Caco-2 (cell line): ENCODE data around the gene LRRC56. TPM values are rescaled to one million over a fixed set of nuclear protein-coding genes. Genes with fewer than 3 reads are reported as not detected.
A peak's percentile ranks its signal among the peaks of the same experiment; 100 is the strongest.

ENCODE experiments used
- BruUV-seq: library from RNA; stranded (reverse); fragments of 400-500 nt; replicated peaks from 2 replicates; lab custom pipeline; 2021; lab: Mats Ljungman, UMichigan
- CTCF ChIA-PET: fragments of 300-600 bp; sonication (Branson Sonifier 250); formaldehyde crosslinking; loops from one replicate; lab custom pipeline; 2022; ENCODE audit warnings: antibody characterized with exemption; lab: Charles Lee
- POLR2A ChIA-PET: fragments of 300-600 bp; sonication (Branson Sonifier 250); formaldehyde crosslinking; loops from one replicate; lab custom pipeline; 2022; ENCODE audit warnings: antibody characterized with exemption; lab: Charles Lee
- DNase-seq, 2 experiments: peaks; one replicate each; pipeline versions ENCODE4 v3.0.0 to v3.0.0-alpha.2; 2020 to 2022
- H3K27me3 ChIP-seq: replicated peaks from 2 replicates; pipeline ENCODE4 v1.6.0; 2011; ENCODE audit warnings: low read length; ENCODE audit not compliant: control insufficient read depth, insufficient read depth
- H3K36me3 ChIP-seq: 2 replicates; pipeline ENCODE4 v1.5.1; 2011; ENCODE audit warnings: low read length; ENCODE audit not compliant: control insufficient read depth, insufficient read depth
- H3K4me1 ChIP-seq: fragments of 250-450 bp; sonication (Bioruptor Pico); 2 replicates; pipeline ENCODE4 v1.5.1; 2020; ENCODE audit warnings: mild to moderate bottlenecking
- H3K4me3 ChIP-seq: 2 replicates; pipeline ENCODE4 v1.5.1; 2011; ENCODE audit warnings: low read depth, mild to moderate bottlenecking, control low read depth, low read length
- H3K9me3 ChIP-seq: fragments of 250-450 bp; sonication (Bioruptor Pico); 2 replicates; pipeline ENCODE4 v1.5.1; 2020; ENCODE audit warnings: mild to moderate bottlenecking, moderate library complexity
- H3K27ac Mint-ChIP-seq: one replicate; pipeline ENCODE4 v1.8.0; 2022; ENCODE audit warnings: mixed read lengths; ENCODE audit not compliant: unreplicated experiment
- H3K27me3 Mint-ChIP-seq: one replicate; pipeline ENCODE4 v1.8.0; 2022; ENCODE audit warnings: mixed read lengths; ENCODE audit not compliant: insufficient read depth, unreplicated experiment
- H3K36me3 Mint-ChIP-seq: one replicate; pipeline ENCODE4 v1.8.0; 2022; ENCODE audit warnings: mild to moderate bottlenecking, mixed read lengths; ENCODE audit not compliant: insufficient read depth, unreplicated experiment
- H3K4me1 Mint-ChIP-seq: one replicate; pipeline ENCODE4 v1.8.0; 2022; ENCODE audit warnings: low read depth, mixed read lengths; ENCODE audit not compliant: unreplicated experiment
- H3K4me3 Mint-ChIP-seq: one replicate; pipeline ENCODE4 v1.8.0; 2022; ENCODE audit warnings: mild to moderate bottlenecking, moderate library complexity, mixed read lengths; ENCODE audit not compliant: unreplicated experiment
- H3K9me3 Mint-ChIP-seq: one replicate; pipeline ENCODE4 v1.8.0; 2022; ENCODE audit warnings: mixed read lengths; ENCODE audit not compliant: unreplicated experiment
- intact Hi-C: fragments of 100-400 bp; cut with micrococcal nuclease; formaldehyde crosslinking; loops from one replicate; pipeline ENCODE4 v1.10.0; 2022; ENCODE audit not compliant: unreplicated experiment
- total RNA-seq: library from RNA; stranded (reverse); gene quantifications from 2 replicates; pipeline ENCODE4 v1.2.3, GENCODE V29; 2022
- TF ChIP-seq, protein P1 (sequence below), 2 experiments: fragments of 200-600 bp in 1 of 2; IDR thresholded peaks; 1 replicate in 1 of 2; 2 replicates in 1 of 2; pipeline versions ENCODE4 v1.5.1 to v1.8.0; 2011 to 2022; ENCODE audit warnings: antibody characterized with exemption in 1 of 2, control low read depth in 1 of 2, inconsistent platforms in 1 of 2, low read depth in 1 of 2, low read length in 1 of 2, mild to moderate bottlenecking in 1 of 2, moderate library complexity in 1 of 2; ENCODE audit not compliant: insufficient read depth in 1 of 2, severe bottlenecking in 1 of 2, unreplicated experiment in 1 of 2

The LRRC56 gene
- total RNA-seq, 1 experiment from 2014 or later: 4.4 TPM

GRCh38 chr11:578276-579035 is 41.1 kb downstream of the LRRC56 start:
- POLR2A ChIA-PET: interaction anchor here (0.5 to 0.6 kb wide), 2 partner anchors 17 to 22 kb away, joined by 3 to 5 read pairs; no protein-coding TSS in a partner anchor
- H3K27me3 ChIP-seq: no peaks in the 10 kb centered on the region
- peak overlapping the region; percentile 100 for H3K4me3 ChIP-seq
- peak overlapping the region; percentile 78 for H3K4me3 Mint-ChIP-seq
- H3K27ac Mint-ChIP-seq: no peak overlapping the region
- DNase-seq: no peak
- no peaks in the 10 kb centered on the region for H3K27me3 Mint-ChIP-seq
- TF ChIP-seq, protein P1, sequence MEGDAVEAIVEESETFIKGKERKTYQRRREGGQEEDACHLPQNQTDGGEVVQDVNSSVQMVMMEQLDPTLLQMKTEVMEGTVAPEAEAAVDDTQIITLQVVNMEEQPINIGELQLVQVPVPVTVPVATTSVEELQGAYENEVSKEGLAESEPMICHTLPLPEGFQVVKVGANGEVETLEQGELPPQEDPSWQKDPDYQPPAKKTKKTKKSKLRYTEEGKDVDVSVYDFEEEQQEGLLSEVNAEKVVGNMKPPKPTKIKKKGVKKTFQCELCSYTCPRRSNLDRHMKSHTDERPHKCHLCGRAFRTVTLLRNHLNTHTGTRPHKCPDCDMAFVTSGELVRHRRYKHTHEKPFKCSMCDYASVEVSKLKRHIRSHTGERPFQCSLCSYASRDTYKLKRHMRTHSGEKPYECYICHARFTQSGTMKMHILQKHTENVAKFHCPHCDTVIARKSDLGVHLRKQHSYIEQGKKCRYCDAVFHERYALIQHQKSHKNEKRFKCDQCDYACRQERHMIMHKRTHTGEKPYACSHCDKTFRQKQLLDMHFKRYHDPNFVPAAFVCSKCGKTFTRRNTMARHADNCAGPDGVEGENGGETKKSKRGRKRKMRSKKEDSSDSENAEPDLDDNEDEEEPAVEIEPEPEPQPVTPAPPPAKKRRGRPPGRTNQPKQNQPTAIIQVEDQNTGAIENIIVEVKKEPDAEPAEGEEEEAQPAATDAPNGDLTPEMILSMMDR (IDR thresholded peaks at IDR 0.05; ENCODE audit: insufficient read depth in 1 of 2, low read depth in 1 of 2, low read length in 1 of 2, severe bottlenecking in 1 of 2, unreplicated experiment in 1 of 2): no peak
- intact Hi-C loops: loop anchor here (5.0 kb wide), 1 partner anchor 34 kb away; no protein-coding TSS in a partner anchor
- peaks cover 31% of the 10 kb centered on the region for H3K4me1 ChIP-seq
- no peaks in the 10 kb centered on the region for H3K9me3 ChIP-seq
- H3K36me3 ChIP-seq: peaks cover 1% of the 10 kb centered on the region; the same call in 1 of the 2 replicates
- CTCF ChIA-PET: interaction anchor here (0.6 kb wide), 1 partner anchor 23 kb away, joined by 4 read pairs; no protein-coding TSS in a partner anchor
- peaks cover 16% of the 10 kb centered on the region for H3K4me1 Mint-ChIP-seq
- H3K9me3 Mint-ChIP-seq: no peaks in the 10 kb centered on the region
- no TSS peak for BruUV-seq
- peaks cover 43% of the 10 kb centered on the region for H3K36me3 Mint-ChIP-seq

DNA sequence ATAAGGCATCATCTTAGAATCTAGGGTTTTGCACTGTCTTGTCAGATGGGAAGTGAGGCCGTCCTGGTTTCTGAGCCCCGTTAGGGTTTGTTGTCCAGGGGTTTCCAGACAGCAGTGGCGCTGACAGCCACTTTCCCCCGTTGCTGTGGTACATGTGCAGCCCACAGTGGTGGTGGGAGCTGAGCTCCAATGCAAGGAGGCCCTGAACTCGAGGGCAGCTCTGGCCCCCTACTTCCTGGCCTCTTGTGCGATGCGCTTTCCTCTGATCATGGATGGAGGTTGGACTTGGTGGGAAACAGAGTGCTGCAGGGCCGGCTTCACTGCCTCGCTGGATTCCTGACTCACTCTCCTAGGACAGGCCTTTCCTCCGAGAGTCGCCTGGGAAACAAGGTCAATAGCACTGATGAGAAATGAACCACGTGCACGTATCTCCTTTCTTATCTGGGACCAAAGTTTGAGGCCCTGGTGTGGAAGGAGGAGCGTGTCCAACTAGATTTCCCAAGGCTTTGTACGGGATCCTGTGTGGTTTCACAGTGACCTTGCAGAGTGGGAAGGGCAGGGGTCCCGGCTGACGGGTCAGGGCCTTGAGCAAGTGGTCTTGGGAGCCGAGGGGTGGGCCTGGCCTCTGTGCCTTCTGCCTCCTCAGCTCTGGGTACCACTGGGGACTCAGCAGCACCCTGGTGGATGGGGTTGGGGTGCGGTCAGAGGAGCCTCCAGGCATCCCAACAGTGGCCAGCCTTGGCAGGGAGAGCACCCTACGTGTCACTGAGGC is 42.7 kb downstream of the LRRC56 start:
- TF ChIP-seq, protein P1 (IDR thresholded peaks at IDR 0.05; ENCODE audit: insufficient read depth in 1 of 2, low read depth in 1 of 2, low read length in 1 of 2, severe bottlenecking in 1 of 2, unreplicated experiment in 1 of 2): no peak
- H3K27ac Mint-ChIP-seq: no peak overlapping the region
- no peak for DNase-seq
- peaks cover 26% of the 10 kb centered on the region for H3K4me1 ChIP-seq
- H3K4me3 Mint-ChIP-seq: no peak overlapping the region
- H3K27me3 Mint-ChIP-seq: no peaks in the 10 kb centered on the region
- no peaks in the 10 kb centered on the region for H3K27me3 ChIP-seq
- no peaks in the 10 kb centered on the region for H3K9me3 ChIP-seq
- H3K36me3 Mint-ChIP-seq: peaks cover 55% of the 10 kb centered on the region
- no peak overlapping the region for H3K4me3 ChIP-seq
- ChIA-PET POLR2A (no interaction called here), CTCF (no interaction called here)
- no peaks in the 10 kb centered on the region for H3K9me3 Mint-ChIP-seq
- intact Hi-C loops: loop anchor here (5.0 kb wide), 1 partner anchor 32 kb away; no protein-coding TSS in a partner anchor
- BruUV-seq: no TSS peak
- peaks cover 5% of the 10 kb centered on the region for H3K4me1 Mint-ChIP-seq
- peaks cover 1% of the 10 kb centered on the region; the same call in 1 of the 2 replicates for H3K36me3 ChIP-seq

DNA sequence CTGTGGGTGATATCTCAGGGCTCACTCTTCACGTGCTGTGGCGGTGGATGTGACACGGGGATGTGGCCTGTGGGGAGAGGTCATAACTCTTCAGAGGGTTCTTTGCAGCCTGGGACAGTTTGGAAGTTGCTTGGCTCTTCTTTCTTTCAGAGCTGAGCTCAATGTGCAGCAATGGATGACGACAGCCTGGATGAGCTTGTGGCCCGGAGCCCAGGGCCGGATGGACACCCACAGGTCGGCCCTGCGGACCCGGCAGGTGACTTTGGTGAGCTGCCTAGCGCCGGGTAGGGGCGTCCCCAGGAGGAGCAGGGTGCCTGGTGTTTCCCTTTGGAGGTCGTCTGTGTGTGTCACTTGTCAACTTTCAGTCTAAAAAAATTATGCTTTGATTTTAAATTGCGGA is 44.0 kb downstream of the LRRC56 start:
- intact Hi-C loops: no loop called here
- H3K9me3 ChIP-seq: no peaks in the 10 kb centered on the region
- TF ChIP-seq, protein P1 (IDR thresholded peaks at IDR 0.05; ENCODE audit: insufficient read depth in 1 of 2, low read depth in 1 of 2, low read length in 1 of 2, severe bottlenecking in 1 of 2, unreplicated experiment in 1 of 2): no peak
- ChIA-PET POLR2A (no interaction called here), CTCF (no interaction called here)
- H3K4me1 Mint-ChIP-seq: peaks cover 4% of the 10 kb centered on the region
- H3K4me3 Mint-ChIP-seq: no peak overlapping the region
- H3K4me3 ChIP-seq: no peak overlapping the region
- no peak overlapping the region for H3K27ac Mint-ChIP-seq
- no peaks in the 10 kb centered on the region for H3K27me3 Mint-ChIP-seq
- no peaks in the 10 kb centered on the region for H3K27me3 ChIP-seq
- DNase-seq: no peak
- peaks cover 31% of the 10 kb centered on the region for H3K4me1 ChIP-seq
- peaks cover 1% of the 10 kb centered on the region; the same call in 1 of the 2 replicates for H3K36me3 ChIP-seq
- BruUV-seq: no TSS peak
- H3K36me3 Mint-ChIP-seq: peaks cover 54% of the 10 kb centered on the region
- no peaks in the 10 kb centered on the region for H3K9me3 Mint-ChIP-seq
